Measurements from ENCODE around the gene PDCD1.
"Not testable (repeated sequence)": the region's sequence is repeated elsewhere in the genome, so short reads cannot be mapped to it uniquely, and the experiment has no call there.

The PDCD1 gene

DNA sequence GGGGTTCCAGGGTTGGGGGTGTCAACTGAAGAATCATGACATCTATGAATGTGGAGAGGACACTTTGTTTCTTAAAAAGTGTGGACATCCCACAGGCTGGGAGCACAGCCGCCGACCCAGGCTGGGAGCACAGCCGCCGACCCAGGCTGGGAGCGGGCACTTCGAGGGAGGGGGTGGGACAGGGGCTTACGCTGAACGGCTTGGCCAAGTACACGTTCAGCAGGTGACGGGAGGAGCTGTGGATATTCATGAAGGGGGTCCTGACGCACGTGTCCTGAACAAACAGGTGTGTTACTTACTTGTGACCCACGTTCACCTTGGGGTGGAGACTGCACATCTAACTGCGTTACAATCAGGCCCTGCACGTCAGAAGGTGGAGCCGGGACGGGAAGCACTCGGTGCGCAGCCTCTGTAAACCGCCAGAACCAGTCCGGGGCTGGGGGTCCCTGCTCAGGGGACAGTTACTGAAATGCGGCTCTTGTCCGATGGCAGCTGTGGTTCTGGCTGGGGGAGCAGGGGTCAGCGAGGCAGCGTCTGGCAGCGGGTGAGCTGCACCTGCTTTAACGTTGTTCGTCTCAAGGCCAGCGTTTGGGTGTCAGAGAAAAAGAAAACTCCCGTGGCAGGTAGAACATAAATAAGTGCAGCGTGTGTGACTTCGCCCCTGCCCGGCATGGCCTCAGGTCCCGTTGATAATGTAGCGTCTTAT lies 58.3 kb downstream of the PDCD1 start:
- not testable (repeated sequence) for DNase-seq (ENCODE audit: low spot score)
